PC-9 (cell line): ENCODE data around the gene MBD2.

Experiments used
- CTCF ChIP-seq: fragments of 200-600 bp; sonication (generic); conservative IDR thresholded peaks from 2 replicates; pipeline ENCODE4 v1.6.1; 2017; ENCODE audit warnings: mixed run types, antibody characterized with exemption, mild to moderate bottlenecking, moderate library complexity
- EZH2 ChIP-seq: fragments of 200-600 bp; sonication (generic); IDR thresholded peaks from 2 replicates; pipeline ENCODE4 v1.8.0; 2017; ENCODE audit warnings: antibody characterized with exemption, low read depth

GRCh38 chr18:54250846-54251261 is 26.4 kb upstream of the MBD2 start:
- TF ChIP-seq CTCF (no peak), EZH2 (no peak)
